Activated CD4-positive, alpha-beta T cell treated with anti-CD3 and anti-CD28 coated beads, Interleukin-2, amount 50 U/mL, for 24 hours (primary cell): ENCODE results near the gene NBEA.

Experiments
- DNase-seq, 2 donors: peaks; one replicate each; pipeline ENCODE4 v3.0.0-alpha.2; 2020; ENCODE audit warnings: low read depth in 1 of 2, low spot score in 1 of 2

Gene NBEA

GRCh38 chr13:35473802-35474201 is 531.7 kb downstream of the NBEA start:
- no peak for DNase-seq

GRCh38 chr13:35474496-35475211 is 532.6 kb downstream of the NBEA start:
- DNase-seq = no peak

- DNase-seq = no peak
Observed at GRCh38 chr13:35475212-35475959, 533.3 kb downstream of the NBEA start.

- DNase-seq = no peak
Observed at GRCh38 chr13:35475960-35476943, 534.2 kb downstream of the NBEA start, which contains the start of gene MAB21L1. Gene MAB21L1 (minus strand): TSS chr13:35476689. CDS start chr13:35476138, 551 bp downstream.

GRCh38 chr13:35477386-35477946 is 535.4 kb downstream of the NBEA start:
- no peak for DNase-seq

GRCh38 chr13:35478271-35479037 is 536.4 kb downstream of the NBEA start:
- DNase-seq = no peak

- no peak for DNase-seq
Observed at GRCh38 chr13:35479038-35479492, 537.0 kb downstream of the NBEA start.

GRCh38 chr13:35479706-35480105 is 537.6 kb downstream of the NBEA start:
- DNase-seq = no peak

GRCh38 chr13:35480346-35480745 is 538.3 kb downstream of the NBEA start:
- DNase-seq = no peak

- no peak for DNase-seq
Observed at GRCh38 chr13:35481777-35482176, 539.7 kb downstream of the NBEA start.

GRCh38 chr13:35482527-35482926 is 540.5 kb downstream of the NBEA start:
- no peak for DNase-seq

GRCh38 chr13:35483761-35484160 is 541.7 kb downstream of the NBEA start:
- DNase-seq = no peak

GRCh38 chr13:35484384-35484783 is 542.3 kb downstream of the NBEA start:
- no peak for DNase-seq

- DNase-seq = no peak
Observed at GRCh38 chr13:35485424-35485823, 543.4 kb downstream of the NBEA start.

- no peak for DNase-seq
Observed at GRCh38 chr13:35489050-35489449, 547.0 kb downstream of the NBEA start.

- DNase-seq = no peak
Observed at GRCh38 chr13:35496006-35496405, 553.9 kb downstream of the NBEA start.

- DNase-seq = no peak
Observed at GRCh38 chr13:35496761-35497386, 554.8 kb downstream of the NBEA start.

GRCh38 chr13:35498231-35498630 is 556.2 kb downstream of the NBEA start:
- no peak for DNase-seq

GRCh38 chr13:35499196-35499662 is 557.2 kb downstream of the NBEA start:
- no peak for DNase-seq

- DNase-seq = no peak
Observed at GRCh38 chr13:35499676-35500075, 557.6 kb downstream of the NBEA start.
